Dedifferentiated amniotic fluid mesenchymal stem cell (primary cell): ENCODE measurements around the gene SP2.

Experiments
- DNase-seq: peaks from one replicate; pipeline ENCODE4 v3.0.0-alpha.2; 2016; ENCODE audit errors: extremely low spot score

Gene SP2

GRCh38 chr17:47895856-47896671, at the start of gene SP2:
TSS of gene SP2 (plus strand) at chr17:47896236. CDS start at chr17:47896287, 51 bp downstream.
- peak; percentile 100 for DNase-seq

GRCh38 chr17:47846716-47847340, 49.2 kb upstream of the SP2 start:
- no peak for DNase-seq

- DNase-seq: no peak
Observed at GRCh38 chr17:47847341-47848197, 48.5 kb upstream of the SP2 start.

GRCh38 chr17:47848198-47848513, 47.9 kb upstream of the SP2 start:
- no peak for DNase-seq

- DNase-seq: no peak
Observed at GRCh38 chr17:47850373-47850691, 45.7 kb upstream of the SP2 start.

GRCh38 chr17:47850692-47851573, 45.1 kb upstream of the SP2 start, which contains the start of gene SP6:
TSS of gene SP6 (minus strand) at chr17:47851163. CDS start at chr17:47848429, 2,734 bp downstream.
- no peak for DNase-seq

- no peak for DNase-seq
Observed at GRCh38 chr17:47851764-47852112, 44.3 kb upstream of the SP2 start.

- DNase-seq: no peak
Observed at GRCh38 chr17:47852113-47852949, 43.7 kb upstream of the SP2 start.

GRCh38 chr17:47853616-47854015, 42.4 kb upstream of the SP2 start:
- DNase-seq: no peak

GRCh38 chr17:47855737-47856136, 40.3 kb upstream of the SP2 start:
- DNase-seq: no peak

GRCh38 chr17:47856830-47857229, 39.2 kb upstream of the SP2 start:
- DNase-seq: no peak

- DNase-seq: no peak
Observed at GRCh38 chr17:47857551-47858455, 38.2 kb upstream of the SP2 start.

GRCh38 chr17:47860386-47860785, 35.6 kb upstream of the SP2 start:
- DNase-seq: no peak

GRCh38 chr17:47862621-47863440, 33.2 kb upstream of the SP2 start:
- peak; percentile 58 for DNase-seq

- DNase-seq: no peak
Observed at GRCh38 chr17:47864791-47865216, 31.2 kb upstream of the SP2 start.

GRCh38 chr17:47866941-47867340, 29.1 kb upstream of the SP2 start:
- DNase-seq: no peak

- DNase-seq: no peak
Observed at GRCh38 chr17:47867813-47868533, 28.1 kb upstream of the SP2 start.

- DNase-seq: no peak
Observed at GRCh38 chr17:47869114-47869513, 26.9 kb upstream of the SP2 start.
